ENCODE measurements around the gene H19. TPM values are rescaled to one million over a fixed set of nuclear protein-coding genes. Genes with fewer than 3 reads are reported as not detected.

Gene H19
- total and polyA plus RNA-seq, 4 donors: 49.5 to 1,727 (median 955) TPM

GRCh38 chr11:1969776-1970175 is 27.9 kb downstream of the H19 start:
- H3K9me3 ChIP-seq (ENCODE audit: control insufficient read depth, insufficient read depth, low read length): no peaks in the 10 kb centered on the region
- no CpG with 5 or more reads among the region's 23 CpGs for WGBS (ENCODE audit: insufficient coverage)

GRCh38 chr11:1969035-1969434 is 28.6 kb downstream of the H19 start:
- no peaks in the 10 kb centered on the region for H3K36me3 ChIP-seq (ENCODE audit: control insufficient read depth, insufficient read depth, low read length)
- H3K9me3 ChIP-seq (ENCODE audit: control insufficient read depth, insufficient read depth, low read length): no peaks in the 10 kb centered on the region
- H3K4me1 ChIP-seq (ENCODE audit: control insufficient read depth, insufficient read depth, low read length): no peaks in the 10 kb centered on the region
- no peak overlapping the region for H3K4me3 ChIP-seq (ENCODE audit: low read depth, low read length)
- no peaks in the 10 kb centered on the region for H3K27me3 ChIP-seq (ENCODE audit: control insufficient read depth, insufficient read depth, low read length)
- no CpG with 5 or more reads among the region's 21 CpGs for WGBS (ENCODE audit: insufficient coverage)
- DNase-seq (ENCODE audit: low read depth in 4 of 6, low spot score in 6 of 6): no peak
- H3K27ac ChIP-seq (ENCODE audit: low read depth, low read length): no peak overlapping the region

More at GRCh38 chr11:1969776-1970175, 27.9 kb downstream of the H19 start:
- H3K36me3 ChIP-seq (ENCODE audit: control insufficient read depth, insufficient read depth, low read length): no peaks in the 10 kb centered on the region
- H3K4me3 ChIP-seq (ENCODE audit: low read depth, low read length): no peak overlapping the region
- no peak overlapping the region for H3K27ac ChIP-seq (ENCODE audit: low read depth, low read length)
- no peak for DNase-seq (ENCODE audit: low read depth in 4 of 6, low spot score in 6 of 6)
- no peaks in the 10 kb centered on the region for H3K4me1 ChIP-seq (ENCODE audit: control insufficient read depth, insufficient read depth, low read length)
- H3K27me3 ChIP-seq (ENCODE audit: control insufficient read depth, insufficient read depth, low read length): no peaks in the 10 kb centered on the region

- no CpG with 5 or more reads among the region's 24 CpGs for WGBS (ENCODE audit: insufficient coverage)
- no peaks in the 10 kb centered on the region for H3K36me3 ChIP-seq (ENCODE audit: control insufficient read depth, insufficient read depth, low read length)
- DNase-seq (ENCODE audit: low read depth in 4 of 6, low spot score in 6 of 6): no peak
Measured at GRCh38 chr11:1968454-1969002, 29.1 kb downstream of the H19 start.

GRCh38 chr11:1967641-1968225 is 29.9 kb downstream of the H19 start:
- Histone ChIP-seq H3K27me3 (ENCODE audit: control insufficient read depth, insufficient read depth, low read length) (no peaks in the 10 kb centered on the region), H3K9me3 (ENCODE audit: control insufficient read depth, insufficient read depth, low read length) (no peaks in the 10 kb centered on the region), H3K4me3 (ENCODE audit: low read depth, low read length) (no peak overlapping the region), H3K4me1 (ENCODE audit: control insufficient read depth, insufficient read depth, low read length) (no peaks in the 10 kb centered on the region), H3K27ac (ENCODE audit: low read depth, low read length) (no peak overlapping the region), H3K36me3 (ENCODE audit: control insufficient read depth, insufficient read depth, low read length) (no peaks in the 10 kb centered on the region)
- WGBS (ENCODE audit: insufficient coverage): no CpG with 5 or more reads among the region's 21 CpGs
- DNase-seq (ENCODE audit: low read depth in 4 of 6, low spot score in 6 of 6): no peak

More at GRCh38 chr11:1968454-1969002, 29.1 kb downstream of the H19 start:
- no peak overlapping the region for H3K4me3 ChIP-seq (ENCODE audit: low read depth, low read length)
- H3K9me3 ChIP-seq (ENCODE audit: control insufficient read depth, insufficient read depth, low read length): no peaks in the 10 kb centered on the region
- H3K4me1 ChIP-seq (ENCODE audit: control insufficient read depth, insufficient read depth, low read length): no peaks in the 10 kb centered on the region
- H3K27me3 ChIP-seq (ENCODE audit: control insufficient read depth, insufficient read depth, low read length): no peaks in the 10 kb centered on the region
- no peak overlapping the region for H3K27ac ChIP-seq (ENCODE audit: low read depth, low read length)

DNA sequence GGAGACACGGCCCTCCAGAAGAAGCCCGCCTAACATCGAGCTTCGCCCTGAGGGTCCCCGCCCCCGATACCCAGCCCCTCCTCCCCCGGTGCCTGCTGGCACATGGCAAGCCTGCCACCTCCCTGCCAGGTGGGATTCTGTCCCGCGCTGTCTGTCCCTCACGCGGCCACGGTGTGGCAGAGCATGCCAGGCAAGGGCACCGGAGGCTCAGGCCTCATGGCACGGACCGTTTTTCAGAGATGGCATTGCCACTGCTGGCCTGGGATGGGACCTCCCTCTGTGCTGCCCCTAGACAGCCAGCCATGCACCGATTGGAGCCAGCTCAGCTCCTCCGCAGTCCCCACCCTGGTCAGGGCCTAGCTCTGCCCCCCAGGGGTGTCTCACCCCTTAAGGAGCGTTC is 31.1 kb downstream of the H19 start:
- no peak for DNase-seq (ENCODE audit: low read depth in 4 of 6, low spot score in 6 of 6)
- Histone ChIP-seq H3K4me1 (ENCODE audit: control insufficient read depth, insufficient read depth, low read length) (no peaks in the 10 kb centered on the region), H3K4me3 (ENCODE audit: low read depth, low read length) (no peak overlapping the region), H3K27me3 (ENCODE audit: control insufficient read depth, insufficient read depth, low read length) (no peaks in the 10 kb centered on the region), H3K27ac (ENCODE audit: low read depth, low read length) (no peak overlapping the region), H3K9me3 (ENCODE audit: control insufficient read depth, insufficient read depth, low read length) (no peaks in the 10 kb centered on the region), H3K36me3 (ENCODE audit: control insufficient read depth, insufficient read depth, low read length) (no peaks in the 10 kb centered on the region)
- no CpG with 5 or more reads among the region's 18 CpGs for WGBS (ENCODE audit: insufficient coverage)

DNA sequence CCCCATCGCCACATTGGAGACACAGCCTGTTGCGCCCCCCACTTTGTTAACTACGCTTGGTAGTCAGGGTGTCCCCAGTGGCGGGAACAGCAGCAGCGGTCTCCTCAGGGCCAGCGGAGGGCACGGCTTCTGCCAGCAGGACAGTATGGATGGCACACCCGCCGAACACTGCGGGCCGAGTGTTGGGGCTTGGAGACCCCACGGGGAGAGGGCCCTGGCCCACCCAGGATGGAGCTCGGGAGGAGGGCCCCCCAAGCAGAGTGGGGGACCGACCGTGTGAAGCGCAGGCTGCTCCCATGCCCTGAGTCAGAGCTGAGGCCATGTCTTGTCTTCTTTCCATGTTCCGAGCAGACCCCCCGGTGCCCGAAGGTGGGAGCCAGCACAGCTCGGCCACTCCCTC is 32.7 kb downstream of the H19 start:
- WGBS (ENCODE audit: insufficient coverage): no CpG with 5 or more reads among the region's 20 CpGs
- no peaks in the 10 kb centered on the region for H3K9me3 ChIP-seq (ENCODE audit: control insufficient read depth, insufficient read depth, low read length)
- no peaks in the 10 kb centered on the region for H3K36me3 ChIP-seq (ENCODE audit: control insufficient read depth, insufficient read depth, low read length)
- H3K27me3 ChIP-seq (ENCODE audit: control insufficient read depth, insufficient read depth, low read length): no peaks in the 10 kb centered on the region
- H3K4me1 ChIP-seq (ENCODE audit: control insufficient read depth, insufficient read depth, low read length): no peaks in the 10 kb centered on the region
- DNase-seq (ENCODE audit: low read depth in 4 of 6, low spot score in 6 of 6): no peak
- no peak overlapping the region for H3K4me3 ChIP-seq (ENCODE audit: low read depth, low read length)
- H3K27ac ChIP-seq (ENCODE audit: low read depth, low read length): no peak overlapping the region

GRCh38 chr11:1964348-1964747 is 33.3 kb downstream of the H19 start:
- no peaks in the 10 kb centered on the region for H3K36me3 ChIP-seq (ENCODE audit: control insufficient read depth, insufficient read depth, low read length)
- no peak overlapping the region for H3K4me3 ChIP-seq (ENCODE audit: low read depth, low read length)
- H3K4me1 ChIP-seq (ENCODE audit: control insufficient read depth, insufficient read depth, low read length): no peaks in the 10 kb centered on the region
- no CpG with 5 or more reads among the region's 17 CpGs for WGBS (ENCODE audit: insufficient coverage)
- H3K27me3 ChIP-seq (ENCODE audit: control insufficient read depth, insufficient read depth, low read length): no peaks in the 10 kb centered on the region
- no peaks in the 10 kb centered on the region for H3K9me3 ChIP-seq (ENCODE audit: control insufficient read depth, insufficient read depth, low read length)
- H3K27ac ChIP-seq (ENCODE audit: low read depth, low read length): no peak overlapping the region
- DNase-seq (ENCODE audit: low read depth in 4 of 6, low spot score in 6 of 6): no peak

DNA sequence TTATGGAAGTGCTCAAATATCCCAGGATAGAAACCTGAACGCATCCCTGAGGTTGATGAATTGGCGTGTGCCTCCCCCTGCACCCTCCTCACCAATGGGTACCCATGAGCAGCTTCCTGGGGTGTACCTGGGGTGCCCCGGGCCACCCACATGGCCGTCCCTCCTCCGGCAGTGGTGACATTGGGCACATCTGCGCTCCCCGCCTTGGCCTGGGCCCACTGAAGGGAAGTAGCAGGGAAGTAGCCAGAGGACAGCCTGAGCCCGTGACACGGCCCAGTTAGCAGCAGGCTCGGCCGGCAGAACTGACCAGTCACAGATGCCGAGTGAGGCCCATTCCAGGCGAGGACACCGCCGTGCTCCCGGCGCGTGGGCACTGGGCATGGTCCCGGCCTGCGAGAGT is 33.8 kb downstream of the H19 start:
- Histone ChIP-seq H3K4me3 (ENCODE audit: low read depth, low read length) (no peak overlapping the region), H3K4me1 (ENCODE audit: control insufficient read depth, insufficient read depth, low read length) (no peaks in the 10 kb centered on the region), H3K27me3 (ENCODE audit: control insufficient read depth, insufficient read depth, low read length) (no peaks in the 10 kb centered on the region), H3K36me3 (ENCODE audit: control insufficient read depth, insufficient read depth, low read length) (no peaks in the 10 kb centered on the region), H3K27ac (ENCODE audit: low read depth, low read length) (no peak overlapping the region), H3K9me3 (ENCODE audit: control insufficient read depth, insufficient read depth, low read length) (no peaks in the 10 kb centered on the region)
- WGBS (ENCODE audit: insufficient coverage): no CpG with 5 or more reads among the region's 20 CpGs
- DNase-seq (ENCODE audit: low read depth in 4 of 6, low spot score in 6 of 6): no peak

DNA sequence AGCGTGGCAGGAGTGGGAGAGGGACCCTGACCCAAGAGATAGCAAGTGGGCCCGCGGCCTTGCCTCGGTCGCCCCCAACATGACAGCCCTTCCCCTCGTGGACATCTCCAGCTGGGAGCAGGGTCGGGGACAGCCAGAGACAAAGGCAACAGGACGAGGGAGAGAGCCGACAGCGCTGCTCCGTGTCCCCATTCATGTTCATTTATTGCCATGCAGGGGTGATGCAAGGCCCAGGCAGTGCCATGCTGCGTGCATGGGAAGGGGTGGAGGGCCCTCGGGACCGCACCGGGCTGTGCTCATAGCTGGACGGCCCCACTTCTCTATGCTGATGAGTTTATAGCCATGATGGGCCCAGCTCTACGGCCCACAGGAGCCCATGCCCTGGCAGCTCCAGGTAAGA is 37.9 kb downstream of the H19 start:
- no peaks in the 10 kb centered on the region for H3K4me1 ChIP-seq (ENCODE audit: control insufficient read depth, insufficient read depth, low read length)
- no CpG with 5 or more reads among the region's 17 CpGs for WGBS (ENCODE audit: insufficient coverage)
- no peaks in the 10 kb centered on the region for H3K9me3 ChIP-seq (ENCODE audit: control insufficient read depth, insufficient read depth, low read length)
- H3K4me3 ChIP-seq (ENCODE audit: low read depth, low read length): no peak overlapping the region
- H3K27ac ChIP-seq (ENCODE audit: low read depth, low read length): no peak overlapping the region
- DNase-seq (ENCODE audit: low read depth in 4 of 6, low spot score in 6 of 6): no peak
- no peaks in the 10 kb centered on the region for H3K36me3 ChIP-seq (ENCODE audit: control insufficient read depth, insufficient read depth, low read length)
- no peaks in the 10 kb centered on the region for H3K27me3 ChIP-seq (ENCODE audit: control insufficient read depth, insufficient read depth, low read length)

- DNase-seq (ENCODE audit: low read depth in 4 of 6, low spot score in 6 of 6): no peak
- H3K36me3 ChIP-seq (ENCODE audit: control insufficient read depth, insufficient read depth, low read length): no peaks in the 10 kb centered on the region
- no peaks in the 10 kb centered on the region for H3K27me3 ChIP-seq (ENCODE audit: control insufficient read depth, insufficient read depth, low read length)
- H3K27ac ChIP-seq (ENCODE audit: low read depth, low read length): no peak overlapping the region
- no peaks in the 10 kb centered on the region for H3K9me3 ChIP-seq (ENCODE audit: control insufficient read depth, insufficient read depth, low read length)
- H3K4me3 ChIP-seq (ENCODE audit: low read depth, low read length): no peak overlapping the region
- no peaks in the 10 kb centered on the region for H3K4me1 ChIP-seq (ENCODE audit: control insufficient read depth, insufficient read depth, low read length)
- no CpG with 5 or more reads among the region's 18 CpGs for WGBS (ENCODE audit: insufficient coverage)
Measured at GRCh38 chr11:1958367-1958766, 39.3 kb downstream of the H19 start.

All from spinal cord (tissue), 10 donors.